ENCODE data around the gene TAF4.
"Not testable (repeated sequence)": the region's sequence is repeated elsewhere in the genome, so short reads cannot be mapped to it uniquely, and the experiment has no call there.

The TAF4 gene

GRCh38 chr20:62087632-62088031 lies 22.0 kb upstream of the TAF4 start:
- no peak for DNase-seq (ENCODE audit: low spot score)
- no peak for TF ChIP-seq CTCF (IDR thresholded peaks at IDR 0.05; ENCODE audit: extremely low read depth, missing control alignments)

- TF ChIP-seq CTCF (IDR thresholded peaks at IDR 0.05; ENCODE audit: extremely low read depth, missing control alignments) = no peak
Observed at GRCh38 chr20:62087227-62087626, 21.5 kb upstream of the TAF4 start.

GRCh38 chr20:62085206-62085605 lies 19.5 kb upstream of the TAF4 start:
- no peak for DNase-seq (ENCODE audit: low spot score)
- TF ChIP-seq CTCF (IDR thresholded peaks at IDR 0.05; ENCODE audit: extremely low read depth, missing control alignments) = no peak

More at GRCh38 chr20:62087227-62087626, 21.5 kb upstream of the TAF4 start:
- no peak for DNase-seq (ENCODE audit: low spot score)

- not testable (repeated sequence) for DNase-seq (ENCODE audit: low spot score)
Observed at GRCh38 chr20:62084224-62084623, 18.5 kb upstream of the TAF4 start.

GRCh38 chr20:62083312-62083711 lies 17.6 kb upstream of the TAF4 start:
- TF ChIP-seq CTCF (IDR thresholded peaks at IDR 0.05; ENCODE audit: extremely low read depth, missing control alignments) = no peak
- DNase-seq (ENCODE audit: low spot score) = no peak

- no peak for TF ChIP-seq CTCF (IDR thresholded peaks at IDR 0.05; ENCODE audit: extremely low read depth, missing control alignments)
- DNase-seq (ENCODE audit: low spot score) = no peak
Observed at GRCh38 chr20:62080249-62080990, 14.7 kb upstream of the TAF4 start.

- no peak for TF ChIP-seq CTCF (IDR thresholded peaks at IDR 0.05; ENCODE audit: extremely low read depth, missing control alignments)
- no peak for DNase-seq (ENCODE audit: low spot score)
Observed at GRCh38 chr20:62079166-62079565, 13.5 kb upstream of the TAF4 start.

GRCh38 chr20:62073323-62073722 lies 7.6 kb upstream of the TAF4 start:
- no peak for DNase-seq (ENCODE audit: low spot score)
- no peak for TF ChIP-seq CTCF (IDR thresholded peaks at IDR 0.05; ENCODE audit: extremely low read depth, missing control alignments)

- not testable (repeated sequence) for DNase-seq (ENCODE audit: low spot score)
Observed at GRCh38 chr20:62071669-62072430, 6.2 kb upstream of the TAF4 start.

Measured in GM20000 (cell line).